ENCODE data around the gene SPTBN4.
A peak's percentile ranks its signal among the peaks of the same experiment; 100 is the strongest.
"Not testable (repeated sequence)": the region's sequence is repeated elsewhere in the genome, so short reads cannot be mapped to it uniquely, and the experiment has no call there.

Gene SPTBN4

DNA sequence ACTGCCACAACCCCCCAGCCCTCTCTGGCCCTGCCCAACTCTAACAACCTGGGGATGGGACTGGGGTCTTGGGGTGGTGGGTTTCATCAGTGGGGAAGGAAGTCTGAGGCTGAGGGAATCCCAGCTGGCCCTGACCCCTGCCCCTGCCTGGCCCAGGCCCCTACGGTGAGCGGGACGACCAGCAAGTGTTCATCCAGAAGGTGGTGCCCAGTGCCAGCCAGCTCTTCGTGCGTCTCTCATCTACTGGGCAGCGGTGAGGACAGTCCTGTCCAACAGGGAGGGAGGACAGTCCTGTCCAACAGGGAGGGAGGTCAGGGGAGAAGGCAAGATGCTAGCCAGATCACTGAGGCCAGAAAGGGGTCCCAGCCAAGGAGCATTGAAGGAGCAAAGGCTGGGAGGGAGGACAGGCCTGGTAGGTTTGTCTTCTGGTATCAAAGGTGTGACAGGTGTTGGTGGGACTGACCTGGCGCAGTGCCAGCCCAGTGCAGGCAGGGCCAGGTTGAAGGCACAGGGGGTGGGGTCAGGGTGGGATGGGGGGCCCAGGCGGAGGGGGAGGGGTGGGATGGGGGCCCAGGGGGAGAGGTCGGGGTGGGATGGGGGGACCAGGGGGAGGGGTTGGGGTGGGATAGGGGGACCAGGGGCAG is 122.2 kb downstream of the SPTBN4 start:
- no peak for DNase-seq (ENCODE audit: low read depth)

DNA sequence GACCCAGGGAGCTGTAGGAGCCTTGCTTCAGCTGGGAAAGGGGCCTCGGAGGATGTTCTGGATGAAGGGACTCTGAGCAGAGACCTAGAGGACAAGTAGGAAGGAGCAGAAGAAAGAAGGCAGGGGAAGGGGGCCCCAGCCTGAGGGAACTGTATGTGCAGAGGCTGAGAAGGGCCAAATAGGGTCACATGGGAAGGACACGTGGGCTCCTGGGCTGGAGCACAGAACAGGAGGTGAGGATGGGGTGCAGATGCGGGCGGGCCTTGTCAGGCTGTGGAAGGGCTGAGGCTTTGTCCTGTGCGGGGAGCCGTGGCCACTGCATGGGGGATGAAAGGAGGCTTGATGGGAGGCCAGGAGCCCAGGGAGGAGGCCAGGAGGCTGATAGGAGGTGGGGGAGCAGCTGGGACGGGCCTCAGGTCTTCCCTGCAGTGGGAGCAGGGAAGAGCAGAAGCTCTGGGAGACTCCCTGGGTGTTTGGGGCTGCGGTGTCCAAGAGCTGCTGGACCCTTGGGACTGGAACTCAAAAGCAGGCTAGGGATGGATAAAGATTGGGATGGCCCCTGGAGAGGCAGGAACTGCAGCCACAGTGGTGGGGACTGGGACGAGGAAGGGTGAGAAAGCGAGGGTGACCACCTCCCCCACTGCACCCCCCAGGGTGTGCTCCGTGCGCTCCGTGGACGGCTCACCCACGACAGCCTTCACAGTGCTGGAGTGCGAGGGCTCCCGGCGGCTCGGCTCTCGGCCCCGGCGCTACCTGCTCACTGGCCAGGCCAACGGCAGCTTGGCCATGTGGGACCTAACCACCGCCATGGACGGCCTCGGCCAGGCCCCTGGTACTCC is 123.0 kb downstream of the SPTBN4 start:
- DNase-seq (ENCODE audit: low read depth) = no peak

DNA sequence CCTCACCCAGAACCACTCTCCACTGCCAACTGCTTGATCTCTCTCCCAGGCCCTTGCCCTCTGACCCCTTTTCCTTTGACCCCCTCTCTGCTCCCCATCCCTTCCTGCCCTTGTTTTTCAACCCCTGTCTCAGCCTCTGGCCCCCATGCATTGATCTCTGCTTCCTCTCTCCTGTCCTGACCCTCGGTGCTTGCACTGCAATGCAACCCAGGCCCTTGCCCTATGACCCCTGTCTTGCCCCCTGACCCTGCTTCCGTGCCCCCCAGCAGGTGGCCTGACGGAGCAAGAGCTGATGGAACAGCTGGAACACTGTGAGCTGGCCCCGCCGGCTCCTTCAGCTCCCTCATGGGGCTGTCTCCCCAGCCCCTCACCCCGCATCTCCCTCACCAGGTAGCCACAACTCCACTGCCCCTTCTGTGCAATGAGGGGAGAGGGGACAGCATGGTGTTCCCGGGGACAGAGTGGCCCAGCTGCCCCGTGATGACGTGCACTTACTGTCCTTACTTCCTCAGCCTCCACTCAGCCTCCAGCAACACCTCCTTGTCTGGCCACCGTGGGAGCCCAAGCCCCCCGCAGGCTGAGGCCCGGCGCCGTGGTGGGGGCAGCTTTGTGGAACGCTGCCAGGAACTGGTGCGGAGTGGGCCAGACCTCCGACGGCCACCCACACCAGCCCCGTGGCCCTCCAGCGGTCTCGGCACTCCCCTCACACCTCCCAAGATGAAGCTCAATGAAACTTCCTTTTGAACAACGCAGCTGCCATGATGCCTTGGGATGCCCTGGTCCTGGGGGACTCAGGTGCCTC is 123.9 kb downstream of the SPTBN4 start:
- DNase-seq (ENCODE audit: low read depth) = no peak

DNA sequence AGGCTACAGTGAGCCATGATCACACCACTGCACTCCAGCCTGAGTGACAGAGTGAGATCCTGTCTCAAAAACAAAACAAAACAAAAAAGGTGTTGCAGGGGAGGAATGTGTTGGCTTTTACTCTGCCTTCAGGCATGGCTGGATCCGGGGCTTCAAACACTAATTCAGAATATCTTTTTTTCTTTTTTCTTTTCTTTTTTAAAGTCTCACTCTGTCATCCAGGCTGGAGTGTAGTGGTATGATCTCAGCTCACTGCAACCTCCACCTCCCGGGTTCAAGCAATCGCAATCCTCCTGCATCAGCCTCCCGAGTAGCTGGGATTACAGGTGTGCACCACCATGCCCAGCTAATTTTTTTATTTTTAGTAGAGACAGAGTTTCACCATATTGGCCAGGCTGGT is 124.9 kb downstream of the SPTBN4 start:
- not testable (repeated sequence) for DNase-seq (ENCODE audit: low read depth)

DNA sequence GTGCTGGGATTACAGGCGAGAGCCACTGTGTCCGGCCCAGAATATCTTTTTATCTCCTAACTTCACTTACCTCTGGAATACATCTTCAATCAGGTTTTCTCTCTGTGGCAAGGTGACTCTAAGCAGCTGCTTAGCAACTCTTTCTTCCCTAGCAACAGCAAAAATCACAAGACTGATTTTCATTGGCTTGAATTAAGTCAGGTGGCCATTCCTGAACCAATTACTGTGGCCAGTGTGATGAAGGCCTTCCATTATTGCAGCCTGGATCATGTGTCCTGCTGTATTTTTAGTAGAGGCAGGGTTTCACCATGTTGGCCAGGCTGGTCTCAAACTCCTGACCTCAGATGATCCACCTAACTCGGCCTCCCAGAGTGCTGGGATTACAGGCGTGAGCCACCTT is 125.4 kb downstream of the SPTBN4 start:
- DNase-seq (ENCODE audit: low read depth) = no peak

DNA sequence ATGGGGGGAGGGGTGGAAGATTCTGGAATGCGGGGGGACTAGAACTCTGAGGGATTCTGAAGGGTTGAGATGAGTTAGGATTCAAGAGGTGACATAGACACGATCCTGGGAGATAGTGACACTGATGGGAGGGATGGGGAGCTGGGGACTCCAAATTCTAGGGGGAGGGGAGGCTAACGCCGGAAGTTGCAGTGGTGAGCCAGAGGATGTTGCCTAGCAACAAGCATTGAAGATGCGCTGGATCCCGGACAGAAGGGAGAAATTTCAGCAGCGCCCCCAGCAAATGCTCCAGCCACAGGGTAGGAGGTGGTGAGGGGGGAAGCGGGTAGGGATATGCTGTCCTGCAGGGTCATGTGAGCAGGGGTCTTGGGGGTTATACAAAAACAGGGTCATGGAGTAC is 127.5 kb downstream of the SPTBN4 start:
- no peak for DNase-seq (ENCODE audit: low read depth)

DNA sequence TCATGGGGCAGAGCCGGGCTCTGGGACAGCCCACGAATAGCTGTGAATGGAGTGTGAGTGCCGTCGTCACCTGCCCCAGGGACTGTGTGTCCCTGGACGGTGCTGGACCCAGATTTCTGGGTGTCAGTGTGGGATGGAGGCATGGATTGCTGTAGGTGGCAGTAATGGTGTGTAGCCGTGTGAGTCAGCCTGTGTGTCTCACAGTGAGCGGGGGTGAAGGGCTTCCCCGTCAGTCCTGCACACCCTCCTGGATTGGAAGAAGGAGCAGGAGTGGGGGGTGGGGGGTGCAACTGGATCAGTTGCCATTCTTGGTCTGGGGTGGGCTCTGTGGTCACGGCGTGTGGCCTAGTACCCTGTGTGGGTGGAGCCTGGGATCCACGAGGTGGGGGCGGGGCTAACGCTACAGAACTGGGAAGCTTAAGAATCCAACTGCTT is 127.9 kb downstream of the SPTBN4 start:
- DNase-seq (ENCODE audit: low read depth) = no peak

DNA sequence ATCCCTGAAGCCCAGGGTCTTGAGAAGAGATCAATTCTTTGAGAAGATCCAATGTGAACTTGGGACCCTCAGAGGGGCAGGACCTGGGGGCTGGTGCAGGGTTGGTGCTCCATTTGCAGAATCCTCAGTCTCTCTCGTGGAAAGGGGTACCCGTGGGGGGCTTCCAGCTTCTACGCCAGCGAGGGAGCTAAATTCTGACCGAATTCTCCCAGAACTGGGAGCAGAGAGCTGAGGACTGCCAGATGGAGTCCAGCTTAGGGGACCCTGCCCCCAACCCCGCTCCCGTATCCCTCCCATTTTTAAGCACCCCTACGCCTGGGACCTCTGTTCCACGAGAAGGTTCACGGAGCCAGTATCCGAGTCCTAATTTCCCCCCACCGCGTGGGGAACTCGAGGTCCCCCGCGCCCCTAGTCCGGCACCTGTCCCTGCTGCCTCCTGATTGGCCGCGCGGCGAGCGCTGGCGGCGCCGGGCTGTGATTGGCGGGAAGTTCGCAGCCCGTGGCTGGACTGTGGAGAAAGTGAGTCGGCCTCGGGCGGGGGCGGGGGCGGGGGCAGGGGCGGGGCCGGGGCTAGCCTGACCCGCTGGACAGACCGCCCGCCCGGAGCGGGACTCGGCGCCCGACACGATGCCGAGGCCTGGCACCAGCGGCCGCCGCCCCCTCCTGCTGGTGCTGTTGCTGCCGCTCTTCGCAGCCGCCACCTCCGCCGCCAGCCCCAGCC is 130.0 kb downstream of the SPTBN4 start:
- no peak for DNase-seq (ENCODE audit: low read depth)

DNA sequence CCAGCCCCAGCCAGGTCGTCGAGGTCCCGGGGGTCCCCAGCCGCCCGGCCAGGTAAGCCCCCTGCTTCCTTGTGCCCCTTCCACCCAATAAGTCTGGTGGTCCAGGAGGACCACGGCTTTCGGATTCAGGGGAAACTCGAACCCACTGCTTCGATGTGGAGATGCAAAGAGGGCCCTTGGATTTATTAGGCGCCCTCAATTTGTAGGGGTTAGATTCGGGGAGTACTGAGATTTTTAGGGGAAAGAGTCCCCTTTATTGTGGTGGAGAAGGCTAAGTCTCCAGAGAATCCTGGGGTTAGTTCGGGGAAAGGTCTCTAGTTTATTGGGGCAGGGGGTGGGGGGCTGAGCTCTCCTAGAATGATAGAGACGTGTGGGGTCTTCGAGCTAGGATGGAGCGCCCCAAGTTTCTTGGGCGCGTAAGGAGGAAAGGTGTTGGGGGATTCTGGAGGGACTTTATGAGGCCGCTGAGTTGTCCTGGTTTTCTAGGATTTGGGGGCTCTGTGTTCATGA is 130.6 kb downstream of the SPTBN4 start:
- DNase-seq (ENCODE audit: low read depth) = no peak

DNA sequence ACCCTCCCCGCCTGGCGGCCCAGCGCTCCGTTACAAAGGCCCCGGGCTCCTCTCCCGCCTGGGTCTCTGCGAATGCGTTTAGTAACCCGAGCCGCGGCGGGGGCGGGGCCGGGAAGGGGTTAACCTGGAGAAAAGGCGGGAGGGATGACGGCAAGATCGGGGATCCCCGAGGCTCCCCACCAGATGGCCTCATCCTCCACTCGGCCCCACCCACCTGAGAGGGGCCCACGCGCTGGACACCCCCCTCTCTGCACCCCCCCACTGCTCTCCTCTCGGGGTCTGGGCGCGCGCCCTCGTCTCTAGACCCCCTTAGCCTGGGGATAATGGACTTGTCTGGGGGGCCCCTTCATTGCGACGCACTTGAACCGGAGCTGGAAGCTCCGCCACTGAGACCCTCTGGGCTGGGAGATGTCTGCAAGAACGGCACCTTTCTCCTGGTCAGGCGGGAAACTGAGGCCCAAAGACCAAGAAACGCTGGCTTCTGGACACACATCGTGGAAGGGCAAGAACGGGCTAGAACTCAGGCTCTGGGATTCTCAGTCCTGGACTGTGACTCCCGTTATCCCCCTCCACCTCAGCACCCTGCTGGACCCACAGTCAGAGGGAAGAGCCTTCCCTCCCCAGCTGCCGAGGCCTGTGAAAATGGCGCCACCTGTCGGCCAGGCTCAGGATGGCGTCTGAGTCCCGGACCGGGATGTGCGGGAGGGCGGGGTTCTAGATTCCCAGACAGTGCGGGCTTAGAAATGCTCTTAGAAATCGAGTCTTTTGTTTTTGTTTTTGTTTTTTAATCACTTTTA is 131.5 kb downstream of the SPTBN4 start:
- DNase-seq (ENCODE audit: low read depth) = peak; percentile 76

DNA sequence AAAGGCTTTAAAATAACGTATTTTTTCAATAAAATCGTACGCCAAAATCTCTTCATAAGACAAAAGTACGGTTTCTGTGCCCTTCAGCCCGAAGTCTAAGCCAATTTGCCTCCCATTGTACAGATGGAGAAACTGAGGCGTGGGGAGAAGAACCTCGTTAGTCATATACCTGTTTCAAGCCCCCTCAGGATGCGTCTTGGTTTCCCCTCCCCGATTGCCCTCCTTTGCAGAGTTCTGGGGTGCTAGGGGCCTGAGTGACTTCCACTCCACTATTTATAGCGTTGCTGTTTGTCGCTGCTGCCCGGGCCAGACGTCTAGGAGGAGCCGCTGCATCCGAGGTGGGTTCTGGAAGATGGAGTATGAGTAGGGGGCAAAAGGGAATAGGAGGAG is 132.1 kb downstream of the SPTBN4 start:
- no peak for DNase-seq (ENCODE audit: low read depth)

DNA sequence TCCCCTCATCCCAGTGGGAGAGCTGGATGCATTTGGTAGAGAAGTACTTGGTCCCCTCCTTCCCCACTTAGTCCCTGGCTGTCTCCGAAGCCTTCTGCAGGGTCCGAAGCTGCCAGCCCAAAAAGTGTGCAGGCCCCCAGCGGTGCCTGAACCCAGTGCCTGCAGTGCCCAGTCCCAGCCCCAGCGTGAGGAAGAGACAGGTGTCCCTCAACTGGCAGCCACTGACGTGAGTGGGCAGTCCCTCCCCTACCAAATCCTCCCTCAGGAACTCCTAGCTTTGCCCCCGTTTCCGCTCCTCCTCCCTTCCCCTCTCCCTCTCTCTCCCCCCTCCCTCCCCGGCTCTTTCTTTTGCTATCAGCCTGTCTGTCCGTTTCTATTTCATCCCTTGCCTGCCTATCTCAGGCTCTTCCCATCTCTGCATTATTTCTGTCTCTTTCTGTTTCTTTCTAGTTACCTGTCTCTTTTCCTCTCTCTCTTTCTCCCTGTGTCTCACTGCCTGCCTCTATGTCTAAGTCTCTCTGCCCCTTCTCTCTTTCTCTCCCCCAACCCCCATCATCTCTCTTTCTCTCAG is 132.6 kb downstream of the SPTBN4 start:
- no peak for DNase-seq (ENCODE audit: low read depth)

DNA sequence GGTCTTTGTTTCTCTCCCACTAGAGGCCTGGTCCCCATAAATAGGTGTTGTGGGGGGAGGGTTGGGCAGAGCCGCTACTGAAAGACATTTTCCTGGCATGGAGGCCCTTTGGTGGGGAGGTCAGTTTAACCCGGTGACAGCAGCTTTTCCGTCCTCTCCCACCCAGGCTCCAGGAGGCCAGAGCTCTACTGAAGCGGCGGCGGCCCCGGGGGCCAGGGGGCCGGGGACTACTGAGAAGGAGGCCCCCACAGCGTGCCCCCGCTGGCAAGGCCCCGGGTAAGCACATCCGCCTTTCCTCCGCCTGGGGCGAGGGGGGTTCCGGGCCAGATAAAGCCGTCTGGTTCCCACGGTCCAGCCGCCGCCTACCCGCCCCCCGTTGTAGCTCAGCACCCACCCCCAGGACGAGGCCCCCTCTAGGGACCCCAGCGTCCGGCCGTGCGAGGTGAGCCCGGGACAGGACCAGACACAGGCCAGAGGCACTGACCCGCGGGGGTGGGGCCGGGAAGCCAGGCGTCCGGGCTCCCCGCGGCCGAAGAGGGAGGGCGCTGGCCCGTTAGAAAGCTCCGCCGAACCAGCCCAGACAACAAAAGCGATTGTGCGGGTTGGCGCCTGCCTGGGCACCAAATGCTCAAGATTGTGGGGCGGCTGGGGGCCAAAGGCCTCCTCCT is 133.2 kb downstream of the SPTBN4 start:
- no peak for DNase-seq (ENCODE audit: low read depth)

DNA sequence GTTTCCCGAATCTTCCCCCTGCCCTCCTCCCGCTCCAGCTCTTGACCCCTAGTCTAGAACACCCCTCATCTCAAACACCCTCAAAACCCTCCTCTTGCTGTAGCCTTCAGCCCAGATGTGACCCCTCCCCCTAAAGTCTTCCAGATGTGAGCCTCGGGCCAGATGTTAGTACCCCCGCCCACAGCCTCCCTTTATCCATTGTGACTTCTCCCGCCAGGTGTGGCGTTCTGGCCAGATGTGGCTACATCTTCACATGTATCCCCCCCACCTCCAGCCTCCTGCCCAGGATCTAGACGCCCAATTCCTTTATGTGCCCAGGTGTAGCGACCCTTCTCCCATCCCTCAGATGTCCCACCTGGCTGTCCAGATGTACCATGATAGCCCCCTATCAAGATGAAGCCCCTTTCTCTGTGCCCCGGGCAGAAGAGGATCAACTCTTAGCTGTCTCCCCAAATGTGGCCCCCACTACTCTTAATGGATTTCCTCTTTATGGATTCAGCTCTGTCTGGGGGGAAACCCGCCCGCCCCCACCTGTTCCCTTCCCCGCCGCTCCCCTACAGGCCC is 133.9 kb downstream of the SPTBN4 start:
- DNase-seq (ENCODE audit: low read depth) = no peak

DNA sequence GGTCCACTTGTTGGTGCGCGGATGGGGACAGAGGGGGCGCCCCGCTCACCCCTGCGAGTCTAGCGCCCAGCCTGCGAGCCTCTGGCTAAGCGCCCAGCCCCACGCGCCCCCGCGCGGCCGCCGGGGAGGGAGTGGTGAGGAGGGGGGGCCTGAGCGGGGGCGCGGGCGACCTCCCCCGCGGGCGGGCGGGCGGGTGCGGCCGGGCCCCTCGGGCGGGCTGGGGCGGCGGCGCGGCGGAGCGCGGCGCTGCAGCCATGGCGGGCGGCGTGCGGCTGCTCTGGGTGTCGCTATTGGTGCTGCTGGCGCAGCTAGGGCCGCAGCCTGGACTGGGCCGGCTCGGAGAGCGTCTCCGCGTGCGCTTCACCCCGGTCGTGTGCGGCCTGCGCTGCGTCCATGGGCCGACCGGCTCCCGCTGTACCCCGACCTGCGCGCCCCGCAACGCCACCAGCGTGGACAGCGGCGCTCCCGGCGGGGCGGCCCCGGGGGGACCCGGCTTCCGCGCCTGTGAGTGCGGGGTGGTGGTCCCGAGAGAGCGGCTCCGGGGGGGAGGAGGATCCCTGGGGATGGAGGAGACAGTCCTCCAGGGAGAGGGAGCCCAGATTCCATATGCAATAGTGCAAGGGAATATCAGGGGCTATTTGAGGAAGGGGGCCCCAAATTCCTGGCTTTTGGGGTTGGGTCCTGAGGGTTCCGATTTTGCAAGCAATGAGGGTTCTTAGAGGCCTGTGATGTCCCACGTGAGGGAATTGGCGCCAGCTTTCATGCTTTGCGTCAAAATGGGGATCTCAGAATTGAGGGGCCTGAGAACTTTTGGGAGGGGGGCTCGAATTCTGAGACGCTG is 134.6 kb downstream of the SPTBN4 start, which contains the start of gene LTBP4:
Gene LTBP4, plus strand, starts transcription at position 236 of the 841 bp plus-strand sequence. Its CDS starts 19 bp downstream, at position 255.
- no peak for DNase-seq (ENCODE audit: low read depth)

DNA sequence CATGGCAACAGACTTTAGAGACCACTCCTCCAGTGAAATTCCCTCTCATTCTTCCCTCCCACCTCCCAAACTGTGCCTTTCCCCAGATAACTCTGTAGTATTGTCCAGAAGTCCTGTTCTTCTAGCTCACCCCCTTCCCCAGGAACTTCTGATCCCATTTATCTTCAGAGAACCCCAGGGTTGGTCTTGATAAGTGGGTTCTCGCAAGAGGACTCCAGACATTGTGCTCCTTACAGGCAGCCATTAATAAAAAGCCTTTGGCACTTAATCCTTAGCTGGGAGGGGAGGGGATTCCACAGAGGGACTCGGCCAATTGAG is 136.2 kb downstream of the SPTBN4 start:
- DNase-seq (ENCODE audit: low read depth) = no peak

DNA sequence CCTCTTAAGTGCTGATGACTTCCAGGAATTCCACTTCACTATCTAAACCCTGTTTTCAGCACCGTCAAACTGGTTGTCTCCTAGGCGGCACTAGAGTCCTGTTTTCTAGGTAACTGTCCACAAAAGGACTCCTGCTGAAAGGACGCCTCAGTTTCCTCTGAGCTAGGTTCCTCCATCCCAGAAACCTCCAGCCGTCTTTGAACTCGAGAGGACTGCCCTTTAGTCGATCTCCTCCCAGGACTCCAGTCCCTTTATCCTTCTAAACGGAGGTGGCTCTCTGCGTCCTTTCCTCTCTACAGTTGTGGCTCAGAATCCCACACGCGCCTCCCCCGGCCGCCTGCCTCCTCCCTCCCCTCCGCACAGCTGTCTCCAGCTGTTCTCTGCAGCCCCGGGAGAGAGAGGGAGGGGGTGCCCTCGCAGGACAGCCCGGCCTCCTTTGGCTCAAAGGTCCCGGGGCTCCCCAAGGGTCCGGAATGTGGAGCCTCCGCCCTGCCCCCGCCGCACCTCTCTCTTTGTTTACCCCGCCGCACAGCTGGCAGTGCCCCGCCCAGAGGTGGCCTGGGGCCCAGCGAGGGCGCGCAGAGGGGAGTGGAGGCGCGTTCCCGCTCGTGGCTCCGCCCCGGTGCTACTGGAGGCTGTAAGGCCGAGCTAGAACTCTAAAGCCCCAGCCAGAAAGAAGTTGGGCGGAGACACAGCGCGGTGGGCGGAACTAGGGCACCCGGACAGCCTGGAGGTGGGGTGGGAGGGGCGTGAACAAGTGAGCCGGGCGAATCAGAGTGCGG is 136.8 kb downstream of the SPTBN4 start:
- peak; percentile 90 for DNase-seq (ENCODE audit: low read depth)

DNA sequence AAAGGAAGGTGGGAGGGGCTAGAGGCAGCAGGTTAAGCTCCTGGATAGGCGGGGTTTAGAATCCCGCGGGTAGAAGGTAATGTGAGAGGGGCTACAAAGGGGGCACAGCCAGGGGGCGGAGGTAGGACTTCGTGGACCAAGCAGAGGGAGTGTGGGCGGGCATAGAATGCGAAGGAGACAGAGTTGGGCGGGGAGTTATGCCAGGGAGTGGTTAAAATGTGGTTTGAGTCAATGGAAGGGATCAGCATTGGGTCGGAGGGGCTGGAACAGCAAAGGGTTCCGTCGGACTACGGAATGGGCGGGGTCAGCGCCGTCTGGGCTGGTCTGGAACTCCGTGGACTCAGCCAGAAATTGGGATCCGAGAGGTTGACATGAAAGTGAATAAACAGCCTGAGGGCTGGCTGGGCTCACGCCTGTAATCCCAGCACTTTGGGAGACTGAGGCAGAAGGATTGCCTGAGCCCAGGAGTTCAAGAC is 137.4 kb downstream of the SPTBN4 start:
- DNase-seq (ENCODE audit: low read depth) = no peak

Measured in activated gamma-delta T cell treated with anti-CD3 and anti-CD28 coated beads, Interleukin-2, amount 50 U/mL, for 16 hours (primary cell).